GM19193 (cell line): ENCODE measurements around the gene LDLRAD3.

Source experiments
- POLR2A ChIP-seq: IDR thresholded peaks from 4 replicates; pipeline ENCODE4 v1.6.1; 2011; ENCODE audit not compliant: insufficient read depth, insufficient read length; ENCODE audit errors: extremely low read depth

Gene LDLRAD3

GRCh38 chr11:36108881-36109589 is 165.2 kb downstream of the LDLRAD3 start:
- no peak for TF ChIP-seq POLR2A

DNA sequence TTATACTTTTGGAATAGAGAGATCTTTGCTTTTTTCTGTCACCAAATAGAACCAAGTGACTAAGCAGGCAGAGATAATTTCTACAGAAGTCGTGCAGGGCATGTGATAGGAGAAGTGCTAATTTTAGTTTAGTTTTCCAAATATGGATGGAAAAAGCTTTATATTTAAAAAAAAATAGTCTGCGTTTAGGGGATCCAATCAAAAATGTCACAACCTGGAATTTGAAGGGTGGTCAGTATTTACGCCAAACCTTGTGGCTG is 165.7 kb downstream of the LDLRAD3 start:
- TF ChIP-seq POLR2A = no peak

DNA sequence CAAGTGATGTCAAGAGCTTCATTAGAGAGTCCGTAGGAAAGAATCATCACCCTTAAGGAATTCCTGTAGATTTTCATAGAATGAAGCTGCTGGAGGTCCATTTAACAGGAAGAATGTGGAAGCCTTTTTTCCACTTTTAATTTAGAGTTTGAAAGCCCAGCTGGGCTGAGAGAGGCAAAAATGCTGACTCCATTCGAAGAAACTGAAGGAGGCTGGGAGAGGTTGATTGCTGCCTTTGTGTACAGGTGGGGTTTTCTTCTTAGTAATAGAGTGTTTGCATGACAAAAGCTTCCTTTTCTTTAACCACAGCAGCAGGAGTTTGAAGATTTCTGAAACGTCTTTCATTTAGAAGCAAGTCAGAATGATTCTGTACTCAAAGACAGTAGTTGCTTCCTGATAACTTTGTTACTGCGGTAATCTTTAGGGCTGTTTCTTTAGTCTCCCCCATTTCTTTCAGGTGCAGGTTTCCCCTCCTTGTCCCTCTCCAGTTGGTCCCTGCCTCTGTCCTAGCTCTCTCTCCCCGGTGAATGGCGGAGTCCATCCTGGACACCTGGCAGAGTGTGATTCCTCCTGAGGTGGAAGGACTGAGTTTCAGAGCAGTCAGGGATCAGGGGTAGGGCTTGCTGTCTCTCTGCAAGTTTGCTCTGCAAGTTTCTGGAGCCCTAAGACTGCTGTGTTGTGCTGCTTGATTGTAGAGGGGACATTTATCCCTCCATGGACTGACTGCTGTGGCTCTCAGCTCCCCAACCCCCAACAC is 166.2 kb downstream of the LDLRAD3 start:
- no peak for TF ChIP-seq POLR2A

GRCh38 chr11:36110668-36111410 is 167.0 kb downstream of the LDLRAD3 start:
- TF ChIP-seq POLR2A = no peak

DNA sequence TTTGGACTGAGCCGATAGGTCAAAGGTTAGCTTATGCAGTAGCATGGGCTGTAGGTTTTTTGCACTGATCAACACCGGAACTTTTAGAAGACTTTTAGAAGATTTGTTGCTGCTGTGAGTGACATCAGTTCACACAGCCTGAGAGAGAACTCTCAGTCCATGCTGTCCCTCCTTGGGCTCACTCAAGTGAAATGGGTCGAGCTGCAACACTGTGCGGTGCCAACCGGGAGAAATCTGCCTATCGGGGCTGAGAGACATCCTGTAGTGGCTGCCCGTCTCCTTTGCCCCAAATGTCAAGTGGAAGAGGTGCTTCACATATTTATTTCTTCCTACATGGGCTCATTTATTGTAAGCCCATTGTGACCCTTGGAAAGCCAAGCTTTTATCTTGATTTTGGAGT is 170.2 kb downstream of the LDLRAD3 start:
- no peak for TF ChIP-seq POLR2A

GRCh38 chr11:36115378-36115801 is 171.5 kb downstream of the LDLRAD3 start:
- no peak for TF ChIP-seq POLR2A

- TF ChIP-seq POLR2A = no peak
Measured at GRCh38 chr11:36116161-36116560, 172.3 kb downstream of the LDLRAD3 start.

DNA sequence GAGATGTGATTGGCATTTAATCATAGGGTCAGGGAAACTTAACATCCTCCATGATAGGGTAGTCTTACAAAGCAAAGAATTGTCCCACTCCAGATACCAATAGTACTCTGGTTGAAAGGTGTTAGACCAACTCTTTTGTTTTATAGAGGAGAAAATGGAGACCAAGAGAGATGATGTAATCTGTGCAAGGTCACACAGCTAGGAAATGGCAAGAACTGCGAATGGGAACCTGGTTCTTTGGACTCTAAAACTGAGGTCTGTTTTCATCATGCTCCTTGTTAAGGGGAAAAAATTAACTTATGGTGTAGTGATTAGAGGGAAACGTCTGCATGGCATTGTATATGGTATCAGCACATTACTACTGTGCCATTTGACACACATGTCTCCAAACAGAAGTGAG is 174.2 kb downstream of the LDLRAD3 start:
- no peak for TF ChIP-seq POLR2A

- TF ChIP-seq POLR2A = no peak
Measured at GRCh38 chr11:36119300-36119699, 175.4 kb downstream of the LDLRAD3 start.

DNA sequence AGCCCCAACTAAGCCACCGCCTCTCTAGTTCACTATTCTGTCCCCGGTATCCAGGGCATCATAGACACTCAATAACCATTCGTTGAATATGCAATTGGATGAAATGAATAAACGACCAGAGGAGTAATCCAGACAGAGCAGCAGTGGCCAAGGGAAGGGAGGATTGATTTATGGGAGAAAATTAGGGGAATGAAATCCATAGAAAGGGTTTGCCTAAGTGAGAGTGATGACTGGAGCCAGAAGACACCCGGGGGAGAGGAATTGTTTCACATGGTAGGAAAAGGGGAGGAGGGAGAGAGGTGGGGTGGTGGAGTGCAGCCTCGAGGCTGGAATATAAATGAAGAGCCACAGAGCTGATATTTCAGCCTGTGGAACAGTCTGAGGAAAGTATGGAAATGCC is 177.2 kb downstream of the LDLRAD3 start:
- TF ChIP-seq POLR2A = no peak

DNA sequence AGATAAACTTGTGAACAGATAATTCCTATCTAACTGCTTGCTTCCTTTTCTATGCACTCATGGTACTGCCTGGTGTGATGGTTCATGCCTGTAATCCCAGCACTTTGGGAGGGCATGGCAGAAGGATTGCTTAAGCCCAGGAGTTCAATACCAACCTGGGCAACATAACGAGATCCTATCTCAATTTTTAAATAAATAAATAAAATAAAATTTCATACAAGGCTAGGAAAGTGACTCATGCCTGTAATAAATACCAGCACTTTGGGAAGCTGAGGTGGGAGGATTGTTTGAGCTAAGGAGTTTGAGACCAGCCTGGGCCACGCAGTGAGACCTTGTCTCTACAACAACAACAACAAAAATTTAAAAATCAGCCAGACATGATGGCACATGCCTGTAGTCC is 178.8 kb downstream of the LDLRAD3 start:
- no peak for TF ChIP-seq POLR2A

DNA sequence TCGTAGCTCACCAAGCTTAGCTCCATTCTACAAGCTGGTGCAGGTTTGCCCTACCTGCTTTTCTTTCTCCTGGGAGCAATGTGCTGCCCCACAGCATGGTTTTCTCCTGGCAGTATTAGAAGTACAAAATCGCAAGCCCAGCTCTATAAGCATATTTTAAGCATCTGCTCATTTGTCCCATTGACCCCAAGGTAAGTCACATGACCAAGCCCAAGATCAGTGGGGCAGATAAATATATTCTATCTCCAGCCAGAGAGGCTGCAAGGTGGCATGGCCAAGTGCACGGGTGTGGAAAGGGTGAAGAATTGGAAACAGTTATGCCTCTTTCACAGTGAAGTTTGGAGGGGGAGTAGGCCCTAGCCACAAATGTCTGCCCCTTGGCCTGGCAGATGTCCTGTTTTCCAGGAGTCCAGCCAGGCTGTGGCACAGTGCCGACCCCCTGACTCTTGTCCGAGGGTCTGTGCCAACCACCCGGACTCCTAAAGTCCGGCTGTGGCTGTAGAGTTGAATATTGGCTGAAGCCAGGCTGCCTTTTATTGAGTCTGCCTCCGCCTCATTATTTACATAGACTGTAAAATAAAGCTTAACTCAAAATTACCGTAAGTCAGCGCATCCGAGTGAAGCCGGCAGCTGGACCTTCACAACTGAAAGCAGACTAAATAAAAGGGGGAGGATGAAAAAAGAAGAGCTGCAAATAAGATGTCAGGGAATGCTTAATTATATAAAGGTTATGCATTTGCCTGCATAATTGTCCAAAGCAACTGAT is 179.7 kb downstream of the LDLRAD3 start:
- no peak for TF ChIP-seq POLR2A

DNA sequence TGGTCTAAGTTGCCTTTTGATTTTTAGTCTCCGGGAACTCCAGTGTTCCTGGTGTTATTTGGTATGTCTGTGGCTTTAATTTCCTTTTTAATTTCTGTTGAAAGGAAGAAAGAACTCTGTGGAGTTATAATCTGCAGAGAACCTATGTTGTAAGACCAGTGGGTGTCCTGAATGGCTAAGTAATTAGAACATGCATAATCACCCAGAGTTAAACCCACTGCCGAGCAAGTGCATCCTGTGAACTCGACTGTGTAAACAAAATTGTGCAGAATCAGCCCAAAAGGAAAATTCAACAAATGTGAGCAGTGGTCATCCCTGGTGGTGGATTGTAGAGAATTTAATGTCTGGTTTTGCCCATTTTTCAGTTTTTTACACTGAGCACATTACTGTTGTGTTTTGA is 182.8 kb downstream of the LDLRAD3 start:
- no peak for TF ChIP-seq POLR2A

DNA sequence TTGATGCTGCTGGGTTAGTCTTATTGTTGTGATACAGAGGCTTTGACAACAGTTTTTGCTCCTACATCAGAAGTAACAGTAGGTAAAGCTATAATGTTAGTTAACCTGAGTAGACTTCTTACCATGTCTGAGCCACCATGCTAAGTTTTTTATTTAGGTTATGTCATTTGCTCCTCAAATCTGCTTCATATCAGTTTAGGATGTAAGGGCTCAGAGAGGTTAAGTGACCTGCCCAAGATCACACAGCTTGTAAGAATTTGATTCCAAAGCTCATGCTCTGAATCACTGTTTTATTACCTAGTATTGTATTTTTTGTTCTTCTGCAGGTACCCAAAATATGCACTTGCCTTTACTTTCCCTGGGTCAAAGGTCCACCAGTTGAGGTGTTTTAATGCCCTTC is 183.7 kb downstream of the LDLRAD3 start:
- TF ChIP-seq POLR2A = no peak

DNA sequence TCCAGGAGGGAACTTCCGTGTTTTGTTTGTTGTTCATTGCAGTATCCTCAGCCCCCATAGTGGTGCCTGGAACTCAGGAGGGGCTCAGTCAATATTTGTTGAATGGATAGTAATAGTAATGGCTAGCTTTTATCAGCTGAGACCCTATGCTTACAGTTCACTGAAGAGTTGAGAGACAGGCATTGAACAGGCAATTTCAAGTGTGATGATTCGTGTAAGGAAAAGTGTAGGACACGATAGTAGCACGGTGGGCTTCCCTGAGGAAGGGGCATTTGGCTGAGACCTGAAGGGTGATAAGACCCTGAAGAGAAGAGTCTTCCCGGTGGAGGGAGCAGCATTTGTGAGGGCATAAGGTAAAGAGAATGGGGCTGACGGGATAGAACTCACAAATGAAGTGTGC is 186.1 kb downstream of the LDLRAD3 start:
- no peak for TF ChIP-seq POLR2A
